Measurements from ENCODE around the gene ZNF23. TPM values are rescaled to one million over a fixed set of nuclear protein-coding genes. Genes with fewer than 3 reads are reported as not detected.

Gene ZNF23
- total RNA-seq, 4 donors from 2014 or later: 4.4 to 28.9 (median 9.5) TPM

- Histone ChIP-seq H3K27me3 (no peaks in the 10 kb centered on the region), H3K9me3 (no peaks in the 10 kb centered on the region), H3K4me1 (no peaks in the 10 kb centered on the region), H3K4me3 (no peak within 1 kb of the TSS), H3K27ac (no peak within 1 kb of the TSS), H3K36me3 (no peaks in the 10 kb centered on the region)
- DNase-seq: no peak
- TF ChIP-seq POLR2A (IDR thresholded peaks at IDR 0.05): no peak
- no peak for TF ChIP-seq CTCF (IDR thresholded peaks at IDR 0.05)
Observed at GRCh38 chr16:71489122-71489521, 27.1 kb upstream of the ZNF23 start, which contains the start of gene ZNF19. Gene ZNF19, minus strand, starts transcription at chr16:71489324. Its CDS starts 7,210 bp downstream, at chr16:71482114.

- Histone ChIP-seq H3K36me3 (no peaks in the 10 kb centered on the region), H3K4me3 (peak overlapping the region; percentile 59 to 92 (median 79)), H3K4me1 (peaks cover 0 to 8% (median 0%) of the 10 kb centered on the region in 4 donors), H3K27ac (peak overlapping the region; percentile 88 to 98 (median 96)), H3K27me3 (no peaks in the 10 kb centered on the region), H3K9me3 (no peaks in the 10 kb centered on the region)
- DNase-seq: peak; percentile 86 to 95 (median 87)
- TF ChIP-seq POLR2A (IDR thresholded peaks at IDR 0.05): peak; percentile 57 to 66
- TF ChIP-seq CTCF (IDR thresholded peaks at IDR 0.05): no peak
Observed at GRCh38 chr16:71484006-71484893, 22.2 kb upstream of the ZNF23 start.

GRCh38 chr16:71482569-71482968 is 20.5 kb upstream of the ZNF23 start:
- Histone ChIP-seq H3K4me3 (no peak overlapping the region), H3K4me1 (peaks cover 0 to 8% (median 0%) of the 10 kb centered on the region in 4 donors), H3K27me3 (no peaks in the 10 kb centered on the region), H3K36me3 (peaks cover 0 to 13% (median 0%) of the 10 kb centered on the region in 3 donors), H3K9me3 (no peaks in the 10 kb centered on the region), H3K27ac (no peak overlapping the region)
- TF ChIP-seq CTCF (IDR thresholded peaks at IDR 0.05) (no peak), POLR2A (IDR thresholded peaks at IDR 0.05) (no peak)
- DNase-seq: no peak

GRCh38 chr16:71480956-71481355 is 18.9 kb upstream of the ZNF23 start:
- TF ChIP-seq POLR2A (IDR thresholded peaks at IDR 0.05) (no peak), CTCF (IDR thresholded peaks at IDR 0.05) (no peak)
- Histone ChIP-seq H3K4me3 (no peak overlapping the region), H3K9me3 (no peaks in the 10 kb centered on the region), H3K27me3 (no peaks in the 10 kb centered on the region), H3K27ac (no peak overlapping the region), H3K4me1 (peaks cover 0 to 8% (median 0%) of the 10 kb centered on the region in 4 donors), H3K36me3 (peaks cover 0 to 29% (median 0%) of the 10 kb centered on the region in 3 donors)
- DNase-seq: no peak

GRCh38 chr16:71479420-71479819 is 17.4 kb upstream of the ZNF23 start:
- H3K27me3 ChIP-seq: no peaks in the 10 kb centered on the region
- H3K27ac ChIP-seq: no peak overlapping the region
- H3K9me3 ChIP-seq: no peaks in the 10 kb centered on the region
- H3K36me3 ChIP-seq: peaks cover 0 to 43% (median 0%) of the 10 kb centered on the region in 3 donors
- DNase-seq: no peak
- no peak for TF ChIP-seq POLR2A (IDR thresholded peaks at IDR 0.05)
- TF ChIP-seq CTCF (IDR thresholded peaks at IDR 0.05): peak in 4 of 6 experiments; percentile 19 to 41 (median 38)
- H3K4me1 ChIP-seq: peaks cover 0 to 8% (median 0%) of the 10 kb centered on the region in 4 donors
- no peak overlapping the region for H3K4me3 ChIP-seq

All from Peyer's patch (tissue), 4 donors.